K562 (cell line): ENCODE measurements around the gene SFXN5. TPM values are rescaled to one million over a fixed set of nuclear protein-coding genes. Genes with fewer than 3 reads are reported as not detected.

Source experiments
- ATAC-seq: fragments of 200-7000 bp; cut with Tn5 transposase; 3 replicates; pipeline ENCODE4 v1.9.1; 2020; ENCODE audit warnings: moderate library complexity
- BruUV-seq: library from RNA; stranded (reverse); fragments of 400-500 nt; replicated peaks from 2 replicates; lab custom pipeline; 2021; lab: Mats Ljungman, UMichigan
- CTCF ChIA-PET: fragments of 300-600 bp; formaldehyde crosslinking; extraction: SDS; loops from one replicate; lab custom pipeline; 2021; ENCODE audit warnings: low intra/inter-chr PET ratio; lab: Yijun Ruan, JAX
- POLR2A ChIA-PET: fragments of 300-600, 350-650 bp; sonication (Branson Sonifier 250); formaldehyde crosslinking; extraction: SDS; loops from one replicate; lab custom pipeline; 2021; ENCODE audit warnings: antibody characterized with exemption, inconsistent platforms; lab: Yijun Ruan, JAX
- DNase-seq, 4 experiments: peaks; one replicate each; pipeline versions ENCODE4 v3.0.0 to v3.0.0-alpha.2; 2011 to 2018; ENCODE audit warnings: low spot score in 3 of 4, mixed read lengths in 3 of 4; ENCODE audit errors: extremely low read depth in 1 of 4
- FAIRE-seq: peaks from 2 replicates; lab custom pipeline; 2011; peaks lifted over from hg19 to GRCh38; lab: Jason Lieb, UNC
- H2AFZ ChIP-seq: 2 replicates; pipeline ENCODE4 v1.6.0; 2011; ENCODE audit warnings: low read depth, low read length, control low read depth, inconsistent platforms
- H3K27ac ChIP-seq: fragments of 200-600 bp; 3 replicates; pipeline ENCODE4 v1.8.0; 2011; ENCODE audit warnings: low read depth, mild to moderate bottlenecking, control low read depth, inconsistent platforms, low read length, moderate library complexity, mixed read lengths; ENCODE audit errors: extremely low read depth
- H3K27me3 ChIP-seq, 2 experiments: fragments of 300-600 bp in 1 of 2; 2 replicates in 1 of 2; 3 replicates in 1 of 2; pipeline versions ENCODE4 v1.6.0 to v1.8.0; 2011; ENCODE audit warnings: inconsistent platforms in 2 of 2, low read length in 2 of 2, mild to moderate bottlenecking in 1 of 2, mixed read lengths in 1 of 2, moderate library complexity in 1 of 2; ENCODE audit not compliant: control insufficient read depth in 2 of 2, insufficient read depth in 2 of 2
- H3K36me3 ChIP-seq: fragments of 300-600 bp; 3 replicates; pipeline ENCODE4 v1.8.0; 2011; ENCODE audit warnings: mild to moderate bottlenecking, low read length, inconsistent platforms; ENCODE audit not compliant: control insufficient read depth, insufficient read depth
- H3K4me1 ChIP-seq, 2 experiments: fragments of 200-600 bp in 1 of 2; replicated peaks in 1 of 2; 2 replicates in 1 of 2; 3 replicates in 1 of 2; pipeline versions ENCODE4 v1.5.1 to v1.8.0; 2011; ENCODE audit warnings: inconsistent platforms in 2 of 2, low read length in 2 of 2, mild to moderate bottlenecking in 1 of 2, mixed read lengths in 1 of 2, moderate library complexity in 1 of 2; ENCODE audit not compliant: control insufficient read depth in 2 of 2, insufficient read depth in 2 of 2
- H3K4me2 ChIP-seq: 2 replicates; pipeline ENCODE4 v1.6.1; 2011; ENCODE audit warnings: low read length, control low read depth, inconsistent platforms, mixed read lengths; ENCODE audit not compliant: insufficient read depth
- H3K4me3 ChIP-seq: fragments of 200-600 bp; sonication (generic), shearing (Covaris generic); 2 replicates; pipeline ENCODE4 v1.5.1; 2016; ENCODE audit warnings: control low read depth, inconsistent platforms
- H3K79me2 ChIP-seq: fragments of 200-600 bp; 3 replicates; pipeline ENCODE4 v1.8.0; 2011; ENCODE audit warnings: low read length, inconsistent platforms; ENCODE audit not compliant: control insufficient read depth, insufficient read depth
- H3K9ac ChIP-seq, 2 experiments: 2 replicates each; pipeline versions ENCODE4 v1.6.0 to v1.6.1; 2011; ENCODE audit warnings: low read depth in 2 of 2, low read length in 2 of 2, control low read depth in 1 of 2, inconsistent platforms in 1 of 2, mild to moderate bottlenecking in 1 of 2, mixed read lengths in 1 of 2; ENCODE audit not compliant: insufficient read depth in 1 of 2
- H3K9me1 ChIP-seq: one replicate; pipeline ENCODE4 v1.6.0; 2011; ENCODE audit warnings: inconsistent platforms, mild to moderate bottlenecking, low read length, moderate library complexity; ENCODE audit not compliant: control insufficient read depth, insufficient read depth
- H3K9me3 ChIP-seq: replicated peaks from 2 replicates; pipeline ENCODE4 v1.5.1; 2011; ENCODE audit warnings: low read depth, low read length, inconsistent platforms; ENCODE audit not compliant: control insufficient read depth, insufficient read depth
- H4K20me1 ChIP-seq: replicated peaks from 2 replicates; pipeline ENCODE4 v1.6.1; 2011; ENCODE audit warnings: low read length, inconsistent platforms, mixed read lengths; ENCODE audit not compliant: control insufficient read depth, insufficient read depth
- BCOR ChIP-seq: fragments of 450-650 bp; IDR thresholded peaks from 2 replicates; pipeline ENCODE4 v1.6.1; 2016
- DMBX1 ChIP-seq: fragments of 250-450 bp; sonication (Bioruptor Pico); IDR thresholded peaks from 2 replicates; pipeline ENCODE4 v1.8.0; 2022; ENCODE audit warnings: inconsistent platforms, mild to moderate bottlenecking, moderate library complexity, borderline replicate concordance
- HMBOX1 ChIP-seq: sonication (generic); IDR thresholded peaks from 2 replicates; pipeline ENCODE4 v1.6.1; 2016
- HNRNPLL ChIP-seq: fragments of 200-400 bp; formaldehyde crosslinking; IDR thresholded peaks from 2 replicates; pipeline ENCODE4 v1.6.1; 2017; ENCODE audit warnings: low read length, low read depth, mild to moderate bottlenecking; ENCODE audit not compliant: poor library complexity, severe bottlenecking
- KLF16 ChIP-seq: IDR thresholded peaks from 2 replicates; pipeline ENCODE4 v1.6.1; 2016; ENCODE audit warnings: antibody characterized with exemption
- MAZ ChIP-seq, 2 experiments: fragments of 450-650 bp in 1 of 2; sonication (generic) in 1 of 2; formaldehyde crosslinking; IDR thresholded peaks in 1 of 2; conservative IDR thresholded peaks in 1 of 2; 2 replicates each; pipeline versions ENCODE4 v1.4.0 to v1.5.0; 2020; ENCODE audit warnings: mild to moderate bottlenecking in 1 of 2, missing genetic modification reagents in 1 of 2
- PHB2 ChIP-seq: fragments of 450-650 bp; IDR thresholded peaks from 2 replicates; pipeline ENCODE4 v1.6.1; 2017; ENCODE audit warnings: low read depth
- POU5F1 ChIP-seq: fragments of 150-350 bp; IDR thresholded peaks from 2 replicates; pipeline ENCODE4 v1.6.1; 2014; ENCODE audit warnings: borderline replicate concordance, low read length, low read depth, mild to moderate bottlenecking; ENCODE audit not compliant: partially characterized antibody
- PTRF ChIP-seq: fragments of 450-650 bp; IDR thresholded peaks from 2 replicates; pipeline ENCODE4 v1.6.1; 2016; ENCODE audit warnings: mild to moderate bottlenecking, missing genetic modification characterization, missing compliant biosample characterization
- SLC30A9 ChIP-seq: fragments of 250-450 bp; sonication (Bioruptor Pico); IDR thresholded peaks from 2 replicates; pipeline ENCODE4 v1.8.0; 2022; ENCODE audit warnings: mild to moderate bottlenecking, moderate library complexity
- SPI1 ChIP-seq: IDR thresholded peaks from 2 replicates; pipeline ENCODE4 v1.6.1; 2011; ENCODE audit warnings: low read depth, low read length, control low read depth, borderline replicate concordance
- ZFP36 ChIP-seq: fragments of 150-350 bp; IDR thresholded peaks from 2 replicates; pipeline ENCODE4 v1.6.1; 2018; ENCODE audit warnings: low read length, low read depth; ENCODE audit not compliant: partially characterized antibody
- WGBS: fragments of 100-300 bp; shearing (Covaris generic); methylation state at CpG from one replicate; pipeline ENCODE4 v1.1.6; 2016; ENCODE audit warnings: low coverage, mixed read lengths; ENCODE audit not compliant: insufficient coverage; ENCODE audit errors: missing lambda C conversion rate; 5-methylcytosine and 5-hydroxymethylcytosine counted together
- in situ Hi-C: fragments of 300-500 bp; cut with MboI; formaldehyde crosslinking; loops from 4 replicates; pipeline ENCODE4 v1.15.0; 2018; ENCODE audit warnings: inconsistent platforms, mixed read lengths
- intact Hi-C: fragments of 100-400 bp; cut with micrococcal nuclease; formaldehyde crosslinking; loops from 2 replicates; pipeline ENCODE4 v1.14.2; 2022
- polyA plus RNA-seq, 8 experiments: library from polyadenylated mRNA; depleted of rRNA in 4 of 8; stranded (reverse) in 5 of 8; unstranded in 3 of 8; fragments of >200 nt; fragmentation: Nextera tagmentation in 2 of 8; fragmentation: Illumina TruSeq in 1 of 8; extraction: Ambion mirVana in 2 of 8; extraction: Trizol in 1 of 8; gene quantifications; 2 replicates each; pipeline versions ENCODE4 v1.2.1 to v1.2.3, GENCODE V29; 2011 to 2014; ENCODE audit warnings: inconsistent platforms in 1 of 8, missing spikeins in 1 of 8
- total RNA-seq, 7 experiments: library from RNA; depleted of rRNA in 6 of 7; stranded (reverse); fragments of >200 nt in 6 of 7; fragmentation: Illumina TruSeq in 2 of 7; extraction: Trizol in 2 of 7; gene quantifications; 2 replicates each; pipeline versions ENCODE4 v1.2.1 to v1.2.3, GENCODE V29; 2011 to 2021; ENCODE audit warnings: low replicate concordance in 1 of 7
- TF ChIP-seq, protein P1 (sequence below): sonication (generic); formaldehyde crosslinking; IDR thresholded peaks from 2 replicates; pipeline ENCODE4 v1.8.0; 2022; ENCODE audit warnings: missing genetic modification reagents, mild to moderate bottlenecking, moderate library complexity, borderline replicate concordance
- TF ChIP-seq, protein P2 (sequence below), 3 experiments: fragments of 200-800 bp in 1 of 3; sonication (Bioruptor generic) in 1 of 3; sonication (generic) in 1 of 3; formaldehyde crosslinking in 1 of 3; IDR thresholded peaks; 2 replicates each; pipeline versions ENCODE4 v1.6.1 to v1.8.0; 2016 to 2022; ENCODE audit warnings: mild to moderate bottlenecking in 2 of 3, missing compliant biosample characterization in 2 of 3, missing genetic modification characterization in 2 of 3, missing genetic modification reagents in 1 of 3
- TF ChIP-seq, protein P3 (sequence below): fragments of 450-650 bp; formaldehyde crosslinking; conservative IDR thresholded peaks from 2 replicates; pipeline ENCODE4 v1.4.0; 2022; ENCODE audit warnings: mild to moderate bottlenecking, missing genetic modification characterization

SFXN5 gene
- total and polyA plus RNA-seq, 9 of the 15 experiments (the other 6 are each of a cell fraction or from before 2014, with no cell fraction given), result 8.3 to 22.6 (median 16.0) TPM

DNA sequence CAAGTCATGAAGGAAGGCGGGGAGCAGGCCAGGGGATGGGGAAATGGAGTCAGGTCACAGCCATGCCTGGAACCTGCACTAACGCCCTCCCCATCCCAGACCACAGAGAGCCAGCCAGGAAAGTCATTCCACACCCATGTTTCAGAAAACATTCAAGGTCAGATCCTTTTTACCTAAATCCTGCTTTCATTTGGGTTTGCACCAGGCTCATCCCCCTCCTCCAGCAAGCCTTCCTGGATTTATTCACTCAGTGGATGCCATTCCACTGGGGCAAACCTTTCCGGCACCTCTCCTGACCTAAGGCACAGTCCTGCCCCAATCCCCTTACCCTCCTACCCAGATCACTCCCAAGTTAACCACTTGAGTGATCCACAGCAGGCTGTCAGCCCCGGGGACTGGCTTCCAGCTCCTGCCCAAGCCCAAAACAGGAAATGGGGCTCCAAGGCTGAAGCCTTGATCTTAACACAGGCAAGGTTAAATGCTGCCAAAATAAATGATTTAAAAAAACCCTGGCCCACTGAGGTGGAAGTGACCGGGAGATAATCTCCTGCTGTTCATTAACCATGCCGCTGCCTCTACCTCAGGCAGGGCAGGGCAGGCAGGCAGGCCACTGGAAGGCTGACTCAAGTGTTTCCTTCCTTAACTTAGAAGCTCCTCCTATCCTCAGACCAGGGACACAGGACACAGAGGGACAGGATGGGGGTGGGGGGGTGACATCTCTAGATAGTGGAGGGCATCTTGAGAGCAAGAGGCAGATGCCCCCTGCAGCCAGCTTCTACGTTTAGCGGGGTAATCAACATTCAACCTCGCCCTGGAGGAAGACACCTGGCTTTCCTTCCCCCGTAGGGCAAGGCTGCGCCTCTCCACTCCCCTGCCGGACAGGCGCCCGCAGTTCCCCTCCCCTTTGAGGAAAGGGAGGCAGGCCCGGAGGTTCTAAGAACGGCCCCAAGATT is 39.8 kb upstream of the SFXN5 start:
- 21% methylated on average over 11 of the region's 16 CpGs for WGBS
- Histone ChIP-seq H3K27ac (peak overlapping the region; percentile 67; the same call in 2 of the 3 replicates), H3K9me1 (no peaks in the 10 kb centered on the region), H3K4me1 (peaks cover 14 to 31% of the 10 kb centered on the region in 2 experiments), H3K9me3 (no peaks in the 10 kb centered on the region), H3K36me3 (no peaks in the 10 kb centered on the region), H3K4me2 (peak overlapping the region; percentile 80), H2AFZ (peak overlapping the region; percentile 80), H3K4me3 (peak overlapping the region; percentile 61), H3K9ac (peak overlapping the region; percentile 66 to 93), H4K20me1 (peaks cover 16% of the 10 kb centered on the region; the same call in 1 of the 2 replicates), H3K27me3 (0 out of 5 replicates have a peak, but pooled peaks cover 0 to under 1% of the 10 kb centered on the region in 2 experiments), H3K79me2 (peaks cover 26% of the 10 kb centered on the region)
- TSS peak; percentile 50 for BruUV-seq
- POLR2A ChIA-PET, result interaction anchor here (0.5 to 1.2 kb wide), 7 partner anchors 11 to 432 kb away, joined by 3 to 4 read pairs (median 3); partner anchors contain the start of gene SFXN5
- peak; percentile 82 for FAIRE-seq
- intact Hi-C loops, result no loop called here
- peak; percentile 43 to 61 (median 46) for DNase-seq
- ATAC-seq, result peak; percentile 57
- in situ Hi-C loops, result no loop called here
- CTCF ChIA-PET, result no interaction called here
- TF ChIP-seq PTRF (tag) (no peak), PHB2 (no peak), POU5F1 (no peak), HMBOX1 (peak; percentile 67), KLF16 (no peak), DMBX1 (CRISPR knock-in tag) (no peak), MAZ (CRISPR knock-in tag; conservative IDR thresholded peaks at IDR 0.05 in 1 of 2, IDR thresholded peaks at IDR 0.05 in 1 of 2) (0 out of 4 replicates have a peak, but pooled peaks of 1 of the 2 experiments have one; percentile 25), HNRNPLL (peak; percentile 19), ZFP36 (peak; percentile 95), SPI1 (0 out of 2 replicates have a peak, but pooled peaks have one; percentile 47), BCOR (peak; percentile 49; the same call in 1 of the 2 replicates), SLC30A9 (CRISPR knock-in tag) (no peak)
- TF ChIP-seq, protein P1, sequence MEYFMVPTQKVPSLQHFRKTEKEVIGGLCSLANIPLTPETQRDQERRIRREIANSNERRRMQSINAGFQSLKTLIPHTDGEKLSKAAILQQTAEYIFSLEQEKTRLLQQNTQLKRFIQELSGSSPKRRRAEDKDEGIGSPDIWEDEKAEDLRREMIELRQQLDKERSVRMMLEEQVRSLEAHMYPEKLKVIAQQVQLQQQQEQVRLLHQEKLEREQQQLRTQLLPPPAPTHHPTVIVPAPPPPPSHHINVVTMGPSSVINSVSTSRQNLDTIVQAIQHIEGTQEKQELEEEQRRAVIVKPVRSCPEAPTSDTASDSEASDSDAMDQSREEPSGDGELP (CRISPR knock-in tag), result peak; percentile 34; the same call in 1 of the 2 replicates
- TF ChIP-seq, protein P2, sequence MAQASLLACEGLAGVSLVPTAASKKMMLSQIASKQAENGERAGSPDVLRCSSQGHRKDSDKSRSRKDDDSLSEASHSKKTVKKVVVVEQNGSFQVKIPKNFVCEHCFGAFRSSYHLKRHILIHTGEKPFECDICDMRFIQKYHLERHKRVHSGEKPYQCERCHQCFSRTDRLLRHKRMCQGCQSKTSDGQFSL (CRISPR knock-in tag; IDR thresholded peaks at IDR 0.05), result peak; percentile 72
- TF ChIP-seq, protein P2 (tag; IDR thresholded peaks at IDR 0.05), result no peak
- TF ChIP-seq, protein P3, sequence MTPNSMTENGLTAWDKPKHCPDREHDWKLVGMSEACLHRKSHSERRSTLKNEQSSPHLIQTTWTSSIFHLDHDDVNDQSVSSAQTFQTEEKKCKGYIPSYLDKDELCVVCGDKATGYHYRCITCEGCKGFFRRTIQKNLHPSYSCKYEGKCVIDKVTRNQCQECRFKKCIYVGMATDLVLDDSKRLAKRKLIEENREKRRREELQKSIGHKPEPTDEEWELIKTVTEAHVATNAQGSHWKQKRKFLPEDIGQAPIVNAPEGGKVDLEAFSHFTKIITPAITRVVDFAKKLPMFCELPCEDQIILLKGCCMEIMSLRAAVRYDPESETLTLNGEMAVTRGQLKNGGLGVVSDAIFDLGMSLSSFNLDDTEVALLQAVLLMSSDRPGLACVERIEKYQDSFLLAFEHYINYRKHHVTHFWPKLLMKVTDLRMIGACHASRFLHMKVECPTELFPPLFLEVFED (CRISPR knock-in tag), result no peak
